T-helper 17 cell (primary cell): ENCODE data around the gene LIPA. TPM values are rescaled to one million over a fixed set of nuclear protein-coding genes. Genes with fewer than 3 reads are reported as not detected.
"Not testable (repeated sequence)": the region's sequence is repeated elsewhere in the genome, so short reads cannot be mapped to it uniquely, and the experiment has no call there.

ENCODE experiments used
- ATAC-seq: fragments of 150-1000 bp; cut with Tn5 transposase; 2 replicates; pipeline ENCODE4 v1.10.0; 2021; ENCODE audit warnings: mild to moderate bottlenecking, moderate library complexity
- DNase-seq, 3 donors: peaks; one replicate each; pipeline versions ENCODE4 v3.0.0 to v3.0.0-alpha.2; 2020 to 2021
- H3K9me3 ChIP-seq: one replicate; pipeline ENCODE4 v1.7.0; 2013; ENCODE audit warnings: low read length, mild to moderate bottlenecking; ENCODE audit not compliant: control insufficient read depth, poor library complexity, severe bottlenecking
- H3K27ac Mint-ChIP-seq: one replicate; pipeline ENCODE4 v1.8.0; 2022; ENCODE audit warnings: mild to moderate bottlenecking, moderate library complexity, mixed read lengths
- H3K27me3 Mint-ChIP-seq: one replicate; pipeline ENCODE4 v1.8.0; 2022; ENCODE audit warnings: mixed read lengths
- H3K36me3 Mint-ChIP-seq: one replicate; pipeline ENCODE4 v1.8.0; 2022; ENCODE audit warnings: low read depth, mixed read lengths
- H3K4me1 Mint-ChIP-seq: one replicate; pipeline ENCODE4 v1.8.0; 2022; ENCODE audit warnings: mild to moderate bottlenecking, mixed read lengths
- H3K4me3 Mint-ChIP-seq: one replicate; pipeline ENCODE4 v1.8.0; 2022; ENCODE audit warnings: mild to moderate bottlenecking, moderate library complexity, mixed read lengths
- total RNA-seq, 4 donors: library from RNA in 2 of 4; stranded (reverse) in 2 of 4; gene quantifications; one replicate each; pipeline ENCODE4 v1.2.3 and lab custom pipeline; 2022 to 2026

LIPA gene
- total RNA-seq, 2 donors from 2014 or later: 24.7 to 33.8 TPM

DNA sequence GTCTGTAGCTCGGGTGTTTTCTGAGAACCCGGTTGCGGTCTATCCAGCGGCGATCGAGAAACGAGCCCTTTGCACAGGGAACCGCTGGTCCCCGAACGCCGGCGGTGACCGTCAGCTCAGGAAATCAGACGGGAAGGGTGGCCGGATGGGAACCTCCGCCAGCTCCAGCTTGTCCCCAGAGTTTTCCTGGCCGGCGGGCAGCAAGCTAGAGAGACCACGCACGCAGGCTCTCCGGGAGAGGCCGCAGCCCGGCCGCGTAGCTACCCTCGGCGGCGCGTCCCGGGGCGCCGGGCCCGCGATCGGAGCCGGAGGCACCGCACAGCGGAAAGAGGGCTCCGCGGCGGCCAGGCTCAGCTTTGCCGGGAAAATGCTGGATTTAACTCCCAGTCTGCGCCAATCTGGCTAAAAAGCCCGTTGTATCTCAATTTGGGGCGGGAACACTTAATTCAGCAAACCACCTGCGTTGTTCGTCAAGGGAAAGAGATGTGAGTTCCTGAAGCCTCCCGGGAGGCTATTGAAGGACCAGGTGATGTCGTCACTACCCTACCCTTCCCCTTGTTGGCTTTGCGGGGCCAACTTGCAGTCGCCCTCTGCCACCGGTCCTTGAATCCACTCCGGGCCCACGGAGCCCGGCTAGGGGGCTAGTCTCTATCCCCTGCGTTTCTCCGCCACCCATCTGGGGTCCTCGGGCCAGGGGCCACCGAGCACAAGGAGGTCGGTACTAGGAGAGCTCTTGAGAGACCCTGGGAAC, 43.6 kb downstream of the LIPA start:
- Mint-ChIP-seq H3K4me1 (peaks cover 8% of the 10 kb centered on the region), H3K27me3 (peaks cover 43% of the 10 kb centered on the region), H3K36me3 (peaks cover 3% of the 10 kb centered on the region), H3K27ac (peak overlapping the region; percentile 85), H3K4me3 (peak overlapping the region; percentile 97)
- H3K9me3 ChIP-seq: no peaks in the 10 kb centered on the region
- ATAC-seq (peak; percentile 15), DNase-seq (no peak)

DNA sequence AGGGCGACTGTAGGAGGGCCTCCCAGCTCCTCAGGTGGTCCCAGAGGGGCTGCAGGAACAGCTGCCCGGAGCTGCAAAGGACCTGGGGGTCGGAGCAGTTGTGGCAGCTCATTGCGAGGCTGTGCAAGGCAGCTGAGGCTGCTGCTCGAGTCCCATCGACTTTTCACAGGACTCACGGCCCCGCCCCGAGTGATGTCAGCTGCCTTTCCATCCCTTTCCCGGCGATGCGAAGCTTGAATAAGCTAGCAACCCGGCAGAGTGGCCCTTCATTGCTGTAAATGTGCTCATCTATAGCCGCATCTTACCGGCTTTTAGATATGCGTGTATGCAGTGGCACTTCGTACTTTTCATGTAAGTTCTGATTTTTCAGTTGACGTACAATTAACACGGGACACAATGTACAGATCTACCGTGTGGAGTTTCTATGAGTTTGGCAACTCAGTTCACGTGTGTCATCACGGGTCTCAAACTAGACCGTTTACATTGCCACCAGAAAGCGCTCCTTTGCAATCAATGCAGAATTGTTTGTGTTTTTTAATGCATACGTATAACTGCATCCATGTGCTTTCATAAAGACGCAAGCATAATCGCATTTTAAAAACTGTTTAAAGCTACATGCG, 44.3 kb downstream of the LIPA start, which contains the start of gene CH25H:
Gene CH25H, minus strand, starts transcription at position 137 of the 620 bp plus-strand sequence. Its CDS starts 25 bp downstream, at position 112.
- peak in 2 of 3 donors; percentile 17 to 21 for DNase-seq
- H3K36me3 Mint-ChIP-seq: peaks cover 3% of the 10 kb centered on the region
- no peaks in the 10 kb centered on the region for H3K9me3 ChIP-seq
- peaks cover 43% of the 10 kb centered on the region for H3K27me3 Mint-ChIP-seq
- peaks cover 8% of the 10 kb centered on the region for H3K4me1 Mint-ChIP-seq
- peak within 1 kb of the TSS; percentile 97 for H3K4me3 Mint-ChIP-seq
- H3K27ac Mint-ChIP-seq: peak within 1 kb of the TSS; percentile 85
- peak; percentile 51 for ATAC-seq

- ATAC-seq (peak; percentile 81), DNase-seq (peak in 2 of 3 donors; percentile 19 to 30)
- Mint-ChIP-seq H3K36me3 (peaks cover 3% of the 10 kb centered on the region), H3K4me1 (peaks cover 8% of the 10 kb centered on the region), H3K27ac (peak overlapping the region; percentile 85), H3K4me3 (peak overlapping the region; percentile 97), H3K27me3 (peaks cover 44% of the 10 kb centered on the region)
- no peaks in the 10 kb centered on the region for H3K9me3 ChIP-seq
Measured at GRCh38 chr10:89206402-89207180, 45.0 kb downstream of the LIPA start.

GRCh38 chr10:89204621-89205185, 46.9 kb downstream of the LIPA start:
- peaks cover 8% of the 10 kb centered on the region for H3K4me1 Mint-ChIP-seq
- H3K4me3 Mint-ChIP-seq: no peak overlapping the region
- peaks cover 44% of the 10 kb centered on the region for H3K27me3 Mint-ChIP-seq
- ATAC-seq (no peak), DNase-seq (no peak)
- H3K36me3 Mint-ChIP-seq: peaks cover 3% of the 10 kb centered on the region
- no peak overlapping the region for H3K27ac Mint-ChIP-seq
- H3K9me3 ChIP-seq: no peaks in the 10 kb centered on the region

- DNase-seq (no peak), ATAC-seq (no peak)
- H3K9me3 ChIP-seq: no peaks in the 10 kb centered on the region
- Mint-ChIP-seq H3K27ac (no peak overlapping the region), H3K36me3 (peaks cover 3% of the 10 kb centered on the region), H3K4me1 (peaks cover 8% of the 10 kb centered on the region), H3K27me3 (peaks cover 38% of the 10 kb centered on the region), H3K4me3 (no peak overlapping the region)
Measured at GRCh38 chr10:89203237-89203636, 48.3 kb downstream of the LIPA start.

- ATAC-seq (no peak), DNase-seq (no peak)
- Mint-ChIP-seq H3K4me3 (no peak overlapping the region), H3K27ac (no peak overlapping the region), H3K27me3 (peaks cover 35% of the 10 kb centered on the region), H3K36me3 (peaks cover 3% of the 10 kb centered on the region), H3K4me1 (peaks cover 8% of the 10 kb centered on the region)
- H3K9me3 ChIP-seq: no peaks in the 10 kb centered on the region
Measured at GRCh38 chr10:89202033-89202425, 49.5 kb downstream of the LIPA start.

DNA sequence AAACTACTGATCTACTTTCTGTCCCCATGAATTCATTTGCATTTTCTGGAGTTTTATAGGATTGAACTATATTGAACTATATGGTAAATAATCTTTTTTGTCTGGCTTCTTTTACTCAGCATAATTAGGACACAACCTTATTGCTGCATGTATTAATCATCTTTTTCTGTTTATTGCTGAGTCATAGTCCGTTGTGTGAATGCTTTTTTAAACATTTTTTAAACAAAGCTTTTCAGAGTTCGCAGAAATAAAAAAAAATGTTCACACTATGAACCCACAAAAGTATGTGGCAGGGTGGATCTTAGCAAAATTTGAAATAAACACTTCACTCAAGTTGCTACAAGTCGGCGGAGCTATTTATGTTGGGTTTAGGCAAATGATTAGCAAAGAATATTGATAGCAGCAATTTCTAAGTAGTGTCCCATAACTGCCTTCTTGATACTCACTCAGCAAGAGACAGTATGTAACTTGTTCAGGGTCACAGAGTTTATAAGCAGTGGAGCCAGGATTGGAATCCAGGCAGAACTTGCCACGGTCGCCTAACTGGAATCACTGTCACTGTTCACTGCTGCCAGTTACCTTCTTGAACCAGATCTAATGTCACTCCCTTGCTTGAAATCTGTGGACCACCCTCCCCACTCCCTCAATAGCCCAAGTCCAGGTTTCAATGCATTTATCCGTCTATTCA, 50.1 kb downstream of the LIPA start:
- Mint-ChIP-seq H3K4me1 (peaks cover 3% of the 10 kb centered on the region), H3K27me3 (peaks cover 30% of the 10 kb centered on the region), H3K27ac (no peak overlapping the region), H3K4me3 (no peak overlapping the region), H3K36me3 (no peaks in the 10 kb centered on the region)
- no peaks in the 10 kb centered on the region for H3K9me3 ChIP-seq
- ATAC-seq (no peak), DNase-seq (no peak)

GRCh38 chr10:89197473-89197872, 54.1 kb downstream of the LIPA start:
- no peak overlapping the region for H3K27ac Mint-ChIP-seq
- H3K27me3 Mint-ChIP-seq: peaks cover 36% of the 10 kb centered on the region
- H3K9me3 ChIP-seq: no peaks in the 10 kb centered on the region
- ATAC-seq (no peak), DNase-seq (no peak)
- no peak overlapping the region for H3K4me3 Mint-ChIP-seq
- no peaks in the 10 kb centered on the region for H3K4me1 Mint-ChIP-seq
- no peaks in the 10 kb centered on the region for H3K36me3 Mint-ChIP-seq

DNA sequence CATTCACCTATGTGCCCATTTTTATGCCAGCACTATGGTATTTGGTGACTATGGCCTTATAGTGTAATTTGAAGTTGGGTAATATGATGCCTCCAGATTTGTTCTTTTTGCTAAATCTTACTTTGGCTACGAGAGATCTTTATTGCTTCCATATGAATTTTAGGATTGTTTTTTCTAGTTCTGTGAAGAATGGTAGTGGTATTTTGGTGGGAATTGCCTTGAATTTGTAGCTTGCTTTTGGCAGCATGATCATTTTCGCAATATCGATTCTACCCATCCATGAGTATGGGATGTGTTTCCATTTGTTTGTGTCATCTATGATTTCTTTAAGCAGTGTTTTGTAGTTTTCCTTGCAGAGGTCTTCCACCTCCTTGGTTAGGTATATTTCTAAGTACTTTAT, 60.3 kb downstream of the LIPA start:
- ATAC-seq, H3K27ac Mint-ChIP-seq, H3K36me3 Mint-ChIP-seq, H3K9me3 ChIP-seq, H3K4me3 Mint-ChIP-seq, H3K4me1 Mint-ChIP-seq, DNase-seq: not testable (repeated sequence)
- H3K27me3 Mint-ChIP-seq: peaks cover 31% of the 10 kb centered on the region

- H3K9me3 ChIP-seq: no peaks in the 10 kb centered on the region
- H3K36me3 Mint-ChIP-seq: no peaks in the 10 kb centered on the region
- DNase-seq (no peak), ATAC-seq (no peak)
- peaks cover 3% of the 10 kb centered on the region for H3K4me1 Mint-ChIP-seq
- H3K27ac Mint-ChIP-seq: no peak overlapping the region
- no peak overlapping the region for H3K4me3 Mint-ChIP-seq
- peaks cover 40% of the 10 kb centered on the region for H3K27me3 Mint-ChIP-seq
Measured at GRCh38 chr10:89189211-89189734, 62.3 kb downstream of the LIPA start.

GRCh38 chr10:89185658-89186057, 65.9 kb downstream of the LIPA start:
- no peak overlapping the region for H3K4me3 Mint-ChIP-seq
- ATAC-seq (no peak), DNase-seq (no peak)
- peaks cover 3% of the 10 kb centered on the region for H3K4me1 Mint-ChIP-seq
- H3K36me3 Mint-ChIP-seq: no peaks in the 10 kb centered on the region
- H3K27me3 Mint-ChIP-seq: peaks cover 17% of the 10 kb centered on the region
- H3K27ac Mint-ChIP-seq: no peak overlapping the region
- H3K9me3 ChIP-seq: no peaks in the 10 kb centered on the region

- Mint-ChIP-seq H3K27ac (no peak overlapping the region), H3K27me3 (peaks cover 16% of the 10 kb centered on the region), H3K4me1 (peaks cover 3% of the 10 kb centered on the region), H3K36me3 (no peaks in the 10 kb centered on the region), H3K4me3 (no peak overlapping the region)
- no peaks in the 10 kb centered on the region for H3K9me3 ChIP-seq
- ATAC-seq (no peak), DNase-seq (no peak)
Measured at GRCh38 chr10:89184638-89185037, 66.9 kb downstream of the LIPA start.
